ENCODE data around the gene CBL.
A peak's percentile ranks its signal among the peaks of the same experiment; 100 is the strongest.
"Not testable (repeated sequence)": the region's sequence is repeated elsewhere in the genome, so short reads cannot be mapped to it uniquely, and the experiment has no call there.

The CBL gene

DNA sequence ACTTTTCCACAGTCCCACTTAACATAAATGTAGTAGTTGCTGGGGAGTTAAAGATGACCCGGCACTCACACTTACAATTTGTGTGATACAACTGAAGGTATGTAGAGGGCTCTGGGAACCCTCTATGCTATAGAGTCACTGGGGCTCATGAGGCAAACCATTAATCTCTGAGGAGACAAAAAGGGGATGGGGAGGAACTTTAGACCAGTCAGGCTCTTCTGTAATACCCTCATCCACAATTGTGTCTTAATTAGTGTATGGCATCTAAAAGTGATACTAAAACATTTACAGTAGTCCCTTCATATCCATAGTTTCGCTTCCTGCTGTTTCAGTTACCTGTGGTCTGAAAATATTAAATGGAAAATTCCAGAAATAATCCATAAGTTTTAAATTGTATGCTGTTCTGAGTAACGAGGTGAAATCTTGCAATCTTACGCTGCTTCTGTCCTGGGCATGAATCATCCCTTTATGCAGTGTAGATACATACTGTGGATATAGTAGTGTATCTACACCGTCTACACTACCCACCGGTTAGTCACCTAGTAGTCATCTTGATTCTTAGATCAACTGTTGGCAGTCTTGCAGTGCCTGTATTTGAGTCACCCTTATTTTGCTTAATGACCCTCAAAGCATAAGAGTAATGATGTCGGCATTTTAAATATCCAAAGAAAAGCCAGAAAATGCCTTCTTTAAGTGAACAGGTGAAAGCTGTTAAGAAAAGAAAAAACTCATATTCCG is 12.2 kb downstream of the CBL start:
- DNase-seq, result peak; percentile 97

DNA sequence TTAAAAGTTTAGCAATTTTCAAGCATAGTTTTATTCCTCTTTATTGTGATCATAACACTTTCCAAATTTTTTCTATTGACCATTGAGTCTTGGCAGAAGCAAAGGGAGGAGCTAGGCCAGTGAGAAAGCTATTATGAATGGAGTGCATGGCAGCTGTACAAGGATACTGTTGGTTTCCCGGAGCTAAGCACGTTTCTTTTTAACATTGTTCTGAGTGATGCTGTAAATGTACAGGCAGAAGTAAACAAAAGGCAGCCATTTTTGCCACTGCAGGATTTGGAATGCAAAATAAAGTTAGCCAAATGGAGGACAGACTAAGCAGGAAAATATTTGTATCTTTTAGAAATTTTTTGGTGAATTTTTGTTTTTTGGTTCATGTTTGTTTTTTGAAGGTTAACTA is 16.2 kb downstream of the CBL start:
- peak; percentile 51 for DNase-seq

DNA sequence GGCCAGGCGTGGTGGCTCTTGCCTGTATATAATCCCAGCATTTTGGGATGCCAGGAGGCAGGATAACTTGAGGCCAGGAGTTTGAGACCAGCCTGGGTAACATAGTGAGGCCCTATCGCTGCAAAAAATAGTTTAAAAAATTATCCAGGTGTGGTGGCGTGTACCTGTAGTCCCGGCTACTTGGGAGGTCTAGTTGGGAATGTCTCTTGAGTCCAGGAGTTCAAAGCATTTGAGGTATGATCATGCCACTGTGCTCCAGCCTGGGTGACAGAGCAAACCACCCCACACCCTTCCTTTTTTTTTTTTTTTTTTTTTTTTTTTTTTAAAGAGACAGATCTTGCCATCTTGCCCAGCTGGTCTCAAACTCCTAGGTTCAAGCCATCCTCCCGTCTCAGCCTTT is 16.8 kb downstream of the CBL start:
- no peak for DNase-seq

DNA sequence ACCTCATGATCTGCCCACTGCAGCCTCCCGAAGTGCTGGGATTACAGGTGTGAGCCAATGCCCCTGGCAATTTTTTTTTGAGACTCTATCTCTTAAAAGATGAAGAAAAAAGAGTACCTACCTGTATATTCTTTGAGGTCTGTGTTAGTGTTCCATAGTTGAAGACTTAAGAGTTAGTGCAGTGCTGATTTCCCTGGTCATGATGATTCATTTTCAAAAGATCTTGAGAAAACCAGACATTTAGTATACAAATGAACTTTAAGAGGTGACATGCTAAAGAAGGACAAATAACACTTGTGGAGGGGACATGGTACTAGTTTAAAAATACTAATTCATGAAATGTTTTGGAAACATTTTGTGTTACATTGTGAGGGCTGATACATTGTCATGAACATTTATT is 17.7 kb downstream of the CBL start:
- DNase-seq, result peak; percentile 19

DNA sequence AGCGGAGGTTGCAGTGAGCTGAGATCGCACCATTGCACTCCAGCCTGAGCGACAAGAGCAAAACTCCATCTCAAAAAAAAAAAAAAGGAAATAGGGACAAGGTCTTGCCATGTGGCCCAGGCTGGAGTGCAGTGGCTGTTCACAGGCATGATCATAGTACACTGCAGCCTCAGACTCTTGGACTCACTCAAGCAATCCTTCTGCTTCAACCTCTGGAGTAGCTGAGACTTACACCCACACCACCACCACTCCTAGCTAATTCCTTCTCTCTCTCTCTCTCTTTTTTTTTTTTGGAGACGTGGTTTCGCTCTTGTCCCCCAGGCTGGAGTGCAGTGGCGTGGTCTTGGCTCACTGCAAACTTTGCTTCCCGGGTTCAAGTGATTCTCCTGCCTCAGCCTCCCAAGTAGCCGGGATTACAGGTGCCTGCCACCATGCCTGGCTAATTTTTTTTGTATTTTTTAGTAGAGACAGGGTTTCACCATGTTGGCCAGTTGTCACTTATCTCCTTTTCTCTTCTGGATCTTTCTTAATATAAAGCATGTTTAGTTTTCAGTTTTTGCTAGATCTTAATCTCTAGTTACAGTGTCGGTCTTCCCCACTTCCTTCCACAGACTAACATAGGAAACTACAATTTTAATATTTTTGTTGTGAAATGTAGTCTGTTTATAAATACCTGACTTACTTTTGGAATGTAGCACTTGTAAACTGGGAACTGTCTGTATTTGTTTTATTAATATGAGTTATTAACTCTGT is 22.6 kb downstream of the CBL start:
- not testable (repeated sequence) for DNase-seq

DNA sequence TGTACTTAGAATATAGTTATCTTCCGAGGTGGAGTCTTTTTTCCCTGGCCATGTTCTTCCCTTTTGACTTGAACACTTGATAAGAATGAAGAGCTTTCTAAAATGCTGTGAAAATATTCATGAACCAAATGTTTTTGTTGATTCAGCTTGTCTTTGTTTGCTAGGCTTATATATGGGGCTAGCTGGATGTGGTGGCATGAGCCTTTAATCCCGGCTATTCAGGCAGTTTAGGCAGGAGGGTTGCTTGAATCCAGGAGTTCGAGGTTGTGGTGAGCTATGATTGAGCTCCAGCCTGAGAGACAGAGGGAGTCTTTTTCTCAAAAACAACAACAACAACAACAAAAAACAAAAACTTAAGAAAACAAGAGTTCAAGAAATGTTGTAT is 23.1 kb downstream of the CBL start:
- no peak for DNase-seq

DNA sequence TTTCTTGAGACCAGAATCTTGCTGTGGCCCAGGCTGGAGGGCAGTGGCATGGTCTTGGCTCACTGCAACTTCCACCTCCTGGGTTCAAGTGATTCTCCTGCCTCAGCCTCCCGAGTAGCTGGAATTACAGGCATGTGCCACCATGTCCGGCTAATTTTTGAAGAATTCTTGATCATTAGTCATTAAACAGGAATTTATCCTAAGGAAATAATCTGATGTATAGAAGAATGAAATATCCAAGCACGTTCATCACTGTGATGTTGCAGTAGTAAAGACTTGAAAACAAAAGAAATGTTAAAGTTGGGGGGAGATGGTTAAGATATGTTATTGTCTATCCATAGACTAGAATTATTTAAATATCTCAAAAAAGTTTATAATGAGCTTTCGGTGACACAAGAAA is 23.6 kb downstream of the CBL start:
- peak; percentile 32 for DNase-seq

DNA sequence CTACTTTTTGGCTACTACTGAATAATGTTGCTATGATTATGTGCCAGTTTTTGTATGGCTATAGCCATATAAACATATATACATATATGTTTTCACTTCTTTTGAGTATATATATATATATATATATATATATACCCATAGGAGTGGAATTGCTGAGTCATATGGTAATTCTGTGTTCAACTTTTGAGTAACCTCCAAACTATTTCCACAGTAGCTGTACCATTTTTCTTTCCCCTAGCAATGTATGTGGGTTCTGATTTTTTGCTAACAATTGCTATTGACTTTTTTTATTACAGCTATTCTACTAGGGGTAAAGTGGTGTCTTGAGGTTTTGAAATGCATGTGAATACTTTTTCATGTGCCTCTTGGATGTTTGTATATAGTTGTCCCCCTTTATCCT is 30.4 kb downstream of the CBL start:
- peak; percentile 76 for DNase-seq

DNA sequence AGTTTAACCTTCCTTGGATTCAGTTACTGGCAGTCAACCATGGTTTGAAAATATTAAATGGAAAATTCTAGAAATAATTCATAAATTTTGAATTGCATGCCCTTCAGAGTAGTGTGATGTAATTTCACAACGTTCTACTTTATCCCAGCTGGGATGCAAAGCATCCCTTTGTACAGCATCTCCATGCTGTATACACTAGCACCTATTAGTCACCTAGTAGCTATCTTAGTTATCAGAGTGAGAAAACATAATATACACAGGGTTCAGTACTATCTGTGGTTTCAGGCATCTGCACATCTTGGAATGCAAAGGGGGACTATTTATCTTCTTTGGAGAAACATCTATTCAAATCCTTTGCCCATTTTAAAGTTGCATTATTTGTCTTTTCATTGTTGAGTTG is 30.8 kb downstream of the CBL start:
- peak; percentile 61 for DNase-seq

DNA sequence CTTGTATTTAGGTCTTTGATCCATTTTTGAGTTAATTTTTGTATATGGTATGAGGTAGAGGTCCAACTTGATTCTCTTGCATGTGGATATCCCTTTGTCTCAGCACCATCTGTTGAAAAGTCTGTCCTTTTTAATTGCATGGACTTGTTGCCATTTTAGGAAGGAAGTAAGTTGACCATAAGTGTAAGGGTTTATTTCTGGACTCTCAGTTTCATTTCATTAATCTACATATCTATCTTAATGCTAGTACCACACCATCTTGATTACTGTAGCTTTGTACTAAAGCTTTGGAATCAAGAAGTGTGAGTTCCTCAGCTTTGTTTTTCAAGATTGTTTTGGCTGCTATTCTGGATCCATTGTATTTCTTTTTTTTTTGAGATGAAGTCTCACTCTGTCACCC is 31.4 kb downstream of the CBL start:
- no peak for DNase-seq

DNA sequence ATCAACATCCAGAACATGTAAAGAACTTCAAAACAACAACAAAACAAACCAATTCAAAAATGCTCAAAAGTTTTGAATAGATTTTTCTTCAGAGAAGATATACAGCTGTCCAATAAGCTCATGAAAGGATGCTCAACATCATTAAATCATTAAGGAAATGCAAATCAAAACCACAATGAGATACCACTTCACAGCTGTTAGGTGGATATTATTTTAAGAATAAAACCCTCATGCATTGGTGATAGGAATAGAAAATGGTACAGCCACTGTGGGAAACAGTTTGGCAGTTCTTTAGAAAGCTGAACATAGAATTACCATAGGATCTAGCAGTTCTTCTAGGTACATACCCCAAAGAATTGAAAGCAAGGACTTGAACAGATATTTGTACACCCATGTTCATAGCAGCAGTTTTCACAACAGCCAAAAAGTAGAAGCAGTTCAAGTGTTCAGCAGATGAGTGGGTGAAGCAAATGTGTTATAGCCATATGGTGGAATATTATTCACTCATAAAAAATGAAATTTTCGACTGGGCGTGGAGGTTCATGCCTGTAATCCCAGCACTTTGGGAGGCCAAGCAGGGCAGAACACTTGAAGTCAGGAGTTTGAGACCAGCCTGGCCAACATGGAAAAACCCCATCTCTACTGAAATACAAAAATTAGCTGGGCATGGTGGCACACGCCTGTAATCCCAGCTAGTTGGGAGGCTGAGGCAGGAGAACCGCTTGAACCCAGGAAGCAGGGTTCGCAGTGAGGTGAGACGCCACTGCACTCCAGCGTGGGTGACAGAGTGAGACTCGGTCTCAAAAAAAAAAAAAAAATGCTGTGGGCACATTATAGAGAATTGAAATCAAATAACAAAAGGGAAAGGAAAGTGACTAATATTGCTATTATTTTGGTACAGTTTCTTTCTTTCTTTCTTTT is 42.9 kb downstream of the CBL start:
- no peak for DNase-seq

DNA sequence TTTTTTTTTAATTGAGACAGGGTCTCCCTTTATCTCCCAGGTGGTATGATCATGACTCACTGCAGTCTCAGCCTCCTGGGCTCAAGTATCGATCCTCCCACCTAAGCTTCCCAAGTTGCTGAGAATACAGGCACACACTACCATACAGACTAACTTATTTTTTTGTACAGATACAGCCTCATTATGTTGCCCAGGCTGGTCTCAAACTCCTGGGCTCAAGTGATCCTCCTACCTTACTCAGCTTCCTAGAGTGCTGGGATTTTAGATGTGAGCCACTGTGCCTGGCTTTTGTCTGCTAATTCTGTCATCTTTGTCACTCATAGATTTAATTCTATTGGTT is 43.5 kb downstream of the CBL start:
- no peak for DNase-seq

DNA sequence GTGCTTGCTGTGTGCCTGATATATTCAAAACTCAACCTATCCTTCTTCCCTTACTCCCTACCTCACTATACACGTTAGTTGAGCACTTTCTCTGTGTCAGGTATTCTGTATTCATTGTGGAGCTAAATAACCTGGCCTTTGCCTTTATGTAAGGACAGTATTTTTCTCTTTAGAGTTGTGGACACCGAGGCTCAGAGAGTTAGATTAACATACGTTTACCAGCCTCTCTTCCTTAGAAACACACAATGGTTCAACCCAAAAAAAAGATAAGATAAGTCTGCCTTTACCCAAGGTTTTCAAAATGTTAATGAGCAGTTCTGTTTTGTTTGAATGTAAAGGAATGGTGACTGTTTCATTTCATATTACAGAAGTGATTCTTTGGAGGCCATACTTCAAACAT is 45.0 kb downstream of the CBL start:
- no peak for DNase-seq

DNA sequence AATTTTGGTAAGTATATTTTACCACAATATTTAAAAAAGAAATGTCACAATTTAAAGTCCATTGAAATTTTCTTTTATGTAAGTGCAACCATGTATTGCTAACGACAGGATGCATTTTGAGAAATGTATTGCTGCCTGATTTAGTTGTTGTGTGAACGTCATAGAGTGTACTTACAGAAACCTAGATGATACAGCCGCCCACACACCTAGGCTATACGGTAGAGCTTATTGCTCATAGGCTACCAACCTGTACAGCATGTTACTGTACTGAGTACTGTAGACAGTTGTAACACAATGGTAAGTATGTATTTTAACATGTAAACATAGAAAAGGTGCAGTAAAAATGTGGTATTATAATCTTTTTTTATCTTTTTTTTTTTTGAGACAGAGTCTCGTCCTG is 48.1 kb downstream of the CBL start:
- DNase-seq, result no peak

DNA sequence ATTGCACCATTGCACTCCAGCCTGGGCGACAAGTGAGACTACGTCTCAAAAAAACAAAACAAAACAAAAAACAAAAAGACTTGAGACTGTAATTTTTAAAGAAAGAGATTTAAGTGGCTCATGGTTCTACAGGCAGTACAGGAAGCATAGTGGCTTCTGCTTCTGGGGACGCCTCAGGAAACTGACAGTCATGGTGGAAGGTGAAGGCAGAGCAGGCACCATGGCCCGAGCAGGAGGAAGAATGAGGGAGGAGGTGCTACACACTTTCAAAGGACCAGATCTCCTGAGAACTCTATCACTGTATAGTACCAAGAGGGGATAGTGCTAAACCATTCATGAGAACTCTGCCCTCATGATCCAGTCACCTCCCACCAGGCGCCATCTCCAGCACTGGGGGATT is 52.0 kb downstream of the CBL start:
- no peak for DNase-seq

DNA sequence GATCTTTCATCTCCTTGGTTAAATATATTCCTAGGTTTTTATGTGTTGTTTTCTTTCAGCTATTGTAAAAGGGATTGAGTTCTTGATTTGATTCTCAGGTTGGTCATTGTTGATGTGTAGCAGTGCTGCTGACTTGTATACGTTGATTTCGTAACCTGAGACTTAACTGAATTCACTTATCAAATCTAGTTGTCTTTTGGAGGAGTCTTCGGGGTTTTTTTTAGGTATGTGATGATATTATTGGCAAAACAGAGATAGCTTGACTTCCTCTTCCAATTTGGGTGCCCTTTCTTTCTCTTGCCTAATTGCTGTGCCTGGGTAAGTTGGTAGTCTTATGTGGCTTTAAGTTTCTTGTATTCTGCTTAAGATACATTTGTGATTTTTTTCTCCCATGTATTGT is 52.8 kb downstream of the CBL start:
- no peak for DNase-seq

DNA sequence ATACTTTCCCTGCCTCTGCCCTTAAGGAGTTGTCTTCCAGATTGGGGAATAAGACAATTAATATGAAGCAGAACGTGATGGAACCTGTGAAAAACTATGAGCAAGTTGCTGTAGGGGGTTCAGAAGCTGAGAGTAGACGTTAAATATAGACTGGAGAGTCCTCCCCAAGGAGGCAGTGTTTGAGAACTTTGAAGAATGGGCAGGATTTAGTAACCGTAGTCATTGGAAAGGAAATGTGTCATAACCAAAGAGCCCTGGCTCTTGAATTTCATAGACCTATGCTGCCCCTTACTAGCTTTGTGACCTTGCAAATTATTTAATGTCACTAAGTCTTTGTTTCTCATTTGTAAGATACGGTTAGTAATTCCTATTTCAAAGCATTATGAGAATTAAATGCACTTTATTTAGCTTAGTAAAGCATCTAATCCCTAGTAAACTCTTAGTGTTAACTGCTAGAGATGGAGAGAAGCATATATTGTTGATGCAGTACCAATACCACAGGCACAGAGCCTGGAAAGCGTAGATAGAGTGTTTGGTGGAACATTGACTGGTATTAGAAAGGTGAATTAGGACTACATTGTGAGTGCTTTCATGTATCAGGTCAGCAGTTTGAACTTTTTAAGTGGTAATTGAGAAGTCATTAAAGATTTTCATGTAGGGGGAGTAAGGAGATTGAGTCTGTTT is 56.7 kb downstream of the CBL start:
- DNase-seq, result peak; percentile 31

DNA sequence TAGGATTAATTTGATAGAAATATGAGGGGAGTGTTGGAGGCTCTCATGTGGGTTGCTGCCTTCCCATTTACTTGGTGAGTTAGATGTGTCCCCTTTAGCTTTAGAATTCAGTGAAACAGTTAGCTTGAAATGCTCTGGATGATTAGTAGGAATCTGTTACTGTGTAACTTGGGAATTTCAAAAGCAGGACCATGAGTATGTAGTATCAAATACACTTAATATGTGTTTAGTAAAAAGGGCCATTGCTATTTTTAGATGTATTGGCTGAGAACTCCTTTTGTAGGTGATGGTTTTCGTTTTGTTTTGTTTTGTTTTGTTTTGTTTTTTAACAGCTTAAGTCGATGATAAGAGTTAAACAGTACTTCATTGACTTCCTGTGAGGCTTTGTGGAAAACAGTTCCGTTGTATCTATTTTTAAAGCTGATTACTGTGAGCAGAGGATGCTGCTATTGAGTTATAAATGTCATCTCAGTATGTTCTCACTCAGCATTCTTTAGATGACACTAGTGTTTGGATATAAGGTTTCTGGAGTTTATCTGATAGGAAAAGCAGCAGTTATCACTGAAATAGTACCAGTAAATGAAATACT is 57.3 kb downstream of the CBL start:
- no peak for DNase-seq

DNA sequence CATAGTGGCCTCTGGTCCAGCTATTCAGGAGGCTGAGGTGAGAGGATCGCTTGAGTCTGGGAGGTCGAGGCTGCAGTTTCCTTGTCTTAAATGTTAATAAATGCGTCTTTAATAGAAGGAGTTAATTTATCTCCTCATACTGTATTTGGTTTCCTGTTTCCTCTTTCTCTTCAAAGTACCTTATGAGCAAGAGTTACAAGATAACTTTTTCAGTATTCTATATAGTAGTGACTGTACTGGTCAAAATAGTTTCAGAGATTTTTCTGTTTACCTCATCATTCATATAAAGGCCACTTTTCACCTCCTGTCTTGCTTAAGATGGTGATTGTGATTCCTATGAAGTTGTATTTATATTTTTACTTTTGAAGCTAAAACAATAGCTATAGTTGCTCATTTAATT is 59.9 kb downstream of the CBL start:
- no peak for DNase-seq

DNA sequence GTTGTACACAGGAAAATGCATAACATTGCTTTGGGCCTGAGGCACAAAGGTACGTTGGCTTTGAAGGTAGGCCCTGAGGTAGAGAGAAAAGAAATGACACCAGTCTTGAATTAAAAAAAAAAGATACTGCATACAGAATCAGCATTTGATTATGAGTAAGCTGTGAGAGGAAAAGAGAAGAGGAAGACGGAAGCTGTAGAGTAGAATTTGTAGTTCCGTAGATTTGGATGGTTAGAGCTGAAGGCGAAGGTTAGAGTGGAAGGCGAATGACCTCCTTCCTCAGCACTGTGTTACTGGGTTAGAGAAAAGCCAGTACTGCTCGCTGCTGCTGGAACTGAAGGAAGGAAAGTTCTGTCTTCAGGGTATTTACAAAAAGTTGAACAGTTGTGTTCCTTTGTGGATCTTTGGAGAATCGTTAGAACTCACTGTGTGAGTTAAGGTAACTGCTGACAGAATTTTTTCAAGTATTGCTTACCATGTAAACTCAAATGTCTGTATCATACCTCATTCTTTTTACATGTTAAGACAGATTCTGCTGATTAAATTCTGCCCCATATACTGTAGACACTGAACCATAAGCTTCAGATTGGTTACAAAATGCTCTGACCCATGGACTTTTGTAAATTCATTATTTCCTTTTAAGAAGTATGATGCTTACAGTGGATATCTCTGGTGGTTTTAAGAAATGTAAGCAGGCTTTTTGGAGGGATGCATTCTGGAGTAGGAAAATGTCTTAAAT is 60.5 kb downstream of the CBL start:
- no peak for DNase-seq

DNA sequence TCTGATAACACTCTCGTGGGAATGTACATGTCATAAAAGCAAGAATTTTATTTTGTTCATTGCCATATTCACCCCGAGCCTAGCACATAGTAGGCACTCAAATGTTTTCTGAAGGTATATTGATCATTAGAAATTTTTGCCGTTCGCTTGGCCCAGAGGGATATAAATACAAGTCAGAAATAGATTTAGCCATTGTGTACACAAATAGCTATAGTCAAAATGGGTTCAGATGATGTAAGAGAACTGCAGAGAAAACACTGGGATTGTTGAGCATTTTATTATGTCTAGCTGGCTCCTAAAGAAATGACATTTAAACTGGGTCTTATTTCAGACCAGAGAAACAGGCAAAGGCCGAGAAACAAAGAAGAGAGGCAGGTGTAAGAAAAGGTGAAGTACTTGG is 61.5 kb downstream of the CBL start:
- no peak for DNase-seq

DNA sequence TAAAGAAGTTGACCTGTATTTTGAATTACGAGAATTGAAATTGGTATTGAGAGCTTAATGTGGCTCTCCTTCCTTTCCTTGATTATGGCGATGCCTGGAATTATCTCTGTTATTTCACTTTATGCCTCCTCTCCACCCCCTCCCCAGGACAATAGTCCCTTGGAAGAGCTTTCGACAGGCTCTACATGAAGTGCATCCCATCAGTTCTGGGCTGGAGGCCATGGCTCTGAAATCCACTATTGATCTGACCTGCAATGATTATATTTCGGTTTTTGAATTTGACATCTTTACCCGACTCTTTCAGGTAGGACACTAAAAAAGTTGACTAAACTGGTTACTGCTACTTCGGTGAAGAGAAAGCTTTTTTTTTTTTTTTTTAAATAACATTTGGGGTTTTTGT is 67.6 kb downstream of the CBL start:
- DNase-seq, result no peak

All from fibroblast of upper back skin (primary cell).